AG09309 (cell line): ENCODE data around the gene PTBP1.
A peak's percentile ranks its signal among the peaks of the same experiment; 100 is the strongest.

Source experiments
- DNase-seq: peaks from one replicate; pipeline ENCODE4 v3.0.0-alpha.2; 2010; ENCODE audit warnings: low read depth
- H3K4me3 ChIP-seq: 2 replicates; pipeline ENCODE4 v1.5.1; 2011; ENCODE audit warnings: mild to moderate bottlenecking, low read depth, low read length, moderate library complexity; ENCODE audit not compliant: control insufficient read depth
- TF ChIP-seq, protein P1 (sequence below): IDR thresholded peaks from 2 replicates; pipeline ENCODE4 v1.5.1; 2011; ENCODE audit warnings: mild to moderate bottlenecking, low read depth, low read length, inconsistent platforms; ENCODE audit not compliant: insufficient read depth, control insufficient read depth; ENCODE audit errors: missing control alignments

PTBP1 gene

DNA sequence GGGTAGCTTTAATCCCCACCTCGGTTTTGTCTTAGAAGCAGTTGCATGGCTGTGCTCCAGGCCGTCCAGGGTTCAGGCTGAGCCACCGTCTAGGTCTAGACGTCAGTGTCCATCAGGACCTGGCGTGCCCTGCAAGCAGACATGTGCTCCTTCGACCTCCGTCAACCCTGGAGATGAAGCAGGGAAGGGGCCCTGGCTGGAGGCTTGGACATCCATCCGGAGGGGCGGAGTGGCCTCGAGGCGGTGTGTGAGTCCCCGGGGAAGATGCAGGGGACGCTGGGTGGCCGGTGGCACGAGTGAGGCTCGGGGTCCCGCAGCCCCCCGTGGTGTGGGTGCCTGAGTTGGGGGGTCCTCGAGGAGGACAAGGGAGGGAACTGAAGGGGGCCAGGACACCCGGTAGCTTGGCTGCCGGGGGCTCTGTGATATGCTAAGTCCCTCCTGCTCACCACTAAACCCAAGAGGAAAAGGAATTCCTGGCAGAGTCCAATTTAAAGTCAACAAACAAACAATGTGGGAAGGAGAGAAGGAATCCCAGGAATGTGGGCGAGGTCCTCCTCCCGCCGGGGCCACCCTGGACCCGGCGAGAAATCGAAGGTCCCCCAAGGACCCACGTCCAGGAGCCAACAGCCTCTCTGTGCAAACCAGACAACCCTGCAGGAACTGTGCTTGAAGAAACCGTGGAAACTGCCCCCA lies 14.9 kb upstream of the PTBP1 start:
- peak overlapping the region; percentile 37 for H3K4me3 ChIP-seq
- no peak for DNase-seq
- TF ChIP-seq, protein P1, sequence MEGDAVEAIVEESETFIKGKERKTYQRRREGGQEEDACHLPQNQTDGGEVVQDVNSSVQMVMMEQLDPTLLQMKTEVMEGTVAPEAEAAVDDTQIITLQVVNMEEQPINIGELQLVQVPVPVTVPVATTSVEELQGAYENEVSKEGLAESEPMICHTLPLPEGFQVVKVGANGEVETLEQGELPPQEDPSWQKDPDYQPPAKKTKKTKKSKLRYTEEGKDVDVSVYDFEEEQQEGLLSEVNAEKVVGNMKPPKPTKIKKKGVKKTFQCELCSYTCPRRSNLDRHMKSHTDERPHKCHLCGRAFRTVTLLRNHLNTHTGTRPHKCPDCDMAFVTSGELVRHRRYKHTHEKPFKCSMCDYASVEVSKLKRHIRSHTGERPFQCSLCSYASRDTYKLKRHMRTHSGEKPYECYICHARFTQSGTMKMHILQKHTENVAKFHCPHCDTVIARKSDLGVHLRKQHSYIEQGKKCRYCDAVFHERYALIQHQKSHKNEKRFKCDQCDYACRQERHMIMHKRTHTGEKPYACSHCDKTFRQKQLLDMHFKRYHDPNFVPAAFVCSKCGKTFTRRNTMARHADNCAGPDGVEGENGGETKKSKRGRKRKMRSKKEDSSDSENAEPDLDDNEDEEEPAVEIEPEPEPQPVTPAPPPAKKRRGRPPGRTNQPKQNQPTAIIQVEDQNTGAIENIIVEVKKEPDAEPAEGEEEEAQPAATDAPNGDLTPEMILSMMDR, result no peak

DNA sequence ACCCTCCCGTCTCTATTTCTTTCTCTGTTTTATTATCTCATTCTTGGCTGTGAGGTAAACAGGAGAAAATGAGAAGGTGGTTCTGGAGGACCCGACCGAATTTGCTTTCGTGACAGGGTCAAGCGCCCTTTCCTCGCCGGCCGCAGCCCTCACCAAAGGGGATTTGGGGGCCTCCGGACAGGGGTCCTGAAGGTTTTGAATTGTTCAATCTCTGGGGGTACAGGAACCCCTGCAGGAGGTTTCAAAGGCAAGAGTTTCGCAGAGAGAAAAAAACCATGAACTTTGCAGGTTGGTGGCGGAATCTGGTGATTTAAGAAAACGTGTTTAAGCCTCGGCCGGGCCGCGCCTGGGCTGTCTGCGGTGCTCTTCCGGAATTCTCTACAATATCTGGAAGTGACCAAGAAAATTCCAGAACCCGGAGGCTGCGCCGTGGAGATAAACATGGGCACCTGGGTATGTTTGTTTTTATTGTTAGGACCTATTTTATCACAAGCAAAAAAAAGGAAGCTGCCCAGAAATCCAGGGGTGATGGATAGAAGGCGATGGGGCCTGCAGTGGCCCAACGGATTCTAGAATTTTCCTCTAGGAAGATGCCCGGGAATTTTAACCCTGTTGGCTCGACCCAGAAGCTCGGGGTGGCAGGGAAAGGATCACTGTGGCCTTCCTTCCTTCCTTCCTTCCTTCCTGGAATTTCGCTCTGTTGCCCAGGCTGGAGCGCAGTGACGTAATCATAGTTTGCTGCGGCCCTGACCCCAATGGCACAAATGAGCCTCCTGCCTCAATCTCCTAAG lies 14.2 kb upstream of the PTBP1 start:
- peak overlapping the region; percentile 37 for H3K4me3 ChIP-seq
- no peak for DNase-seq
- TF ChIP-seq, protein P1, result no peak

DNA sequence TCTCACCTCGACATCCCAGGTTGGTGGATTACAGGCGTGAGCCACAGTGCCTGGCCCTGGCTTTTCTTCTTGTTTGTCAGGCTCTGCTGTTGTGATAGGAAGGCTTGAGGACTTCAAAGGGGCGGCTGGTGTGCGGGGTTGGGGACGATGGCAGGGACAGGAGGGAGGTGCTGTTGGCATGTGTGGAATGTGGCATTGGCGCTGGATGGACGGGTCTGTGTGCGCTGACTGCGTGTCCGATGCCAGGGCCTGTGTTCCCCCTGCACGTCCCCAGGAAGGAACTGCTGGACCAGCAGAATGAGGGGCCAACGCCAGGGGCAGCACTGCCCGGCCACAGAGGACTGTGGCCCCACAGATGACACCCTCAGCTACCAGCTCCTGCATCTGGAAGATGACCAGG lies 12.7 kb upstream of the PTBP1 start:
- DNase-seq, result no peak
- TF ChIP-seq, protein P1, result no peak
- no peak overlapping the region for H3K4me3 ChIP-seq

DNA sequence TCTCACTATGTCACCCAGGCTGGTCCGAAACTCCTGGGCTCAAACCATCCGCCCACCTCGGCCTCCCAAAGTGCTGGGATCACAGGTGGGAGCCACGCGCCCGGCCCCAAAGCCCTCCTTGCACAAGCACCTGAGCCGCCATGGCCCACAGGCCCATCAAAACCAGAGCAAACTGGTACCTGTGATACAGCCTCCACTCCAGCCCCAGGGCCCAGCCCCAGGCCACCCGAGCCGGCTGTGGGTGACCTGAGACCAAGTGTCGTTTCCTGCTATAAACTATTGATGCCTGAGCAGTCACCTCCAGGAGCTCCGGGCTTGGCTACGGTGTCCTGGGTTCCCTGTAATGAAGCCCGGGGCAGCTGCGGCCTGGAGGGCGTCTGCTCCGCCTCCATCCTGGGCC lies 9.7 kb upstream of the PTBP1 start:
- H3K4me3 ChIP-seq, result no peak overlapping the region
- DNase-seq, result no peak
- TF ChIP-seq, protein P1, result no peak

DNA sequence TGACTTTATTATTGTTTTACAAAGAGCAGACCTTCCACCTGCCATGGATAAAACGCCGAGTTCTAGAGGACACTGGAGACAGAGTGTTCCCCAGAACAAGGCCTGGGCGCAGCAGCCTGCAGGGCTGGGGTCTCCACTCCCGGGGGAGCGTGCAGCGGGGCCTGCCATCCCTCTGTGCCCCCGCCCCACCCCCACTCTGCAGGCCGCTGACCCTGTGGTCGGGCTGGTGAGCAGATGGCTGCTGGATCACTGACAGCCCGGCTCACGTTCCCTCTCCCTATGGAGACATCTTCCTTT lies 8.6 kb upstream of the PTBP1 start:
- no peak for DNase-seq
- no peak overlapping the region for H3K4me3 ChIP-seq
- TF ChIP-seq, protein P1, result no peak

DNA sequence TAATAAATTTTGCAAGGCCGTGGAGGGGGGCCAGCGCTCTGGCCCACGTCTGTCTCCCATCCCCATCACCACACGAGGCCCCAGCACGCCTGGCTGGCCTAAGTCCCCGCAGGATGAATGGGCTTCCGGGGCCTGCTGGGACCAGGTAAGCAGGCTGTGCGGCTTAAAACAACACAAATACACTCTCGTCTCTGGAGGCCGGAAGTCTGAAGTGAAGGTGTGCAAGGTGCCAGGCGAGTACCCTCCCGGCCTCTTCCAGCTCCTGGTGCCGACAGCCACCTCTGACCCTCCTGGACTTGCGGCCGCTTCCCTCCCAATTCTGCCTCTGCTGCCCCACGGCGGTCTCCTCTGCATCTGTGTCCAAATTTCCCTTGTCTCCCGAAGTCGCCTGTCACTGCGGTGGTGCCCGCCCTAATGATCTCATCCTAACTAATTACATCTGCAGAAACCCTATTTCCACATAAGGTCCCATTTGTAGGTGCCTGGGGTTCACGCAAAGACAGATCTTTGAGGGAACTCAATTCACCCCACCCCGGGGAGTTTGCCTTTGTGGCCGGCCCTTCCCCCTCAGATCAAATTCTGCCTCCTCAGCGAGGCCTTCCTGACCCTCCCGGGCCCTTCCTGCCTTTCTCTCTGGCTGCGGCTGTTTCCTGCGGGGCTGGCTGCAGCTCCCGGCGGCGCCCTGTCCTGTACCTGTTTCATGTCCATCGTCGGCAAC lies 8.1 kb upstream of the PTBP1 start:
- TF ChIP-seq, protein P1, result no peak
- no peak overlapping the region for H3K4me3 ChIP-seq
- DNase-seq, result no peak
